ENCODE measurements around the gene AK5. TPM values are rescaled to one million over a fixed set of nuclear protein-coding genes. Genes with fewer than 3 reads are reported as not detected.

The AK5 gene
- total RNA-seq, 1 experiment from 2014 or later, result 3.0 TPM

- Histone ChIP-seq H3K4me3 (ENCODE audit: low read depth in 2 of 2, low read length in 2 of 2) (no peak overlapping the region), H3K4me1 (ENCODE audit: control insufficient read depth, insufficient read depth, low read length) (no peaks in the 10 kb centered on the region), H3K27ac (ENCODE audit: low read length) (no peak overlapping the region), H3K36me3 (ENCODE audit: control insufficient read depth, insufficient read depth, low read length) (peaks cover 34% of the 10 kb centered on the region), H3K9me3 (ENCODE audit: control insufficient read depth, insufficient read depth, low read depth, low read length) (no peaks in the 10 kb centered on the region), H3K27me3 (ENCODE audit: control insufficient read depth, insufficient read depth, low read length) (no peaks in the 10 kb centered on the region)
- CTCF ChIA-PET, result no interaction called here
- ATAC-seq (no peak), DNase-seq (ENCODE audit: low read depth, low spot score) (no peak)
- POLR2A ChIA-PET, result interaction anchor here (0.7 kb wide), 1 partner anchor 321 kb away, joined by 13 read pairs; no protein-coding TSS in a partner anchor
- no TSS peak for BruUV-seq (replicated peaks)
- intact Hi-C loops (cut with micrococcal nuclease; ENCODE audit: unreplicated experiment) (no loop called here), in situ Hi-C loops (cut with HindIII; ENCODE audit: low pct_unique_long_range_greater_than_20kb, low sequenced_read_pairs) (no loop called here)
- TF ChIP-seq, protein P1, sequence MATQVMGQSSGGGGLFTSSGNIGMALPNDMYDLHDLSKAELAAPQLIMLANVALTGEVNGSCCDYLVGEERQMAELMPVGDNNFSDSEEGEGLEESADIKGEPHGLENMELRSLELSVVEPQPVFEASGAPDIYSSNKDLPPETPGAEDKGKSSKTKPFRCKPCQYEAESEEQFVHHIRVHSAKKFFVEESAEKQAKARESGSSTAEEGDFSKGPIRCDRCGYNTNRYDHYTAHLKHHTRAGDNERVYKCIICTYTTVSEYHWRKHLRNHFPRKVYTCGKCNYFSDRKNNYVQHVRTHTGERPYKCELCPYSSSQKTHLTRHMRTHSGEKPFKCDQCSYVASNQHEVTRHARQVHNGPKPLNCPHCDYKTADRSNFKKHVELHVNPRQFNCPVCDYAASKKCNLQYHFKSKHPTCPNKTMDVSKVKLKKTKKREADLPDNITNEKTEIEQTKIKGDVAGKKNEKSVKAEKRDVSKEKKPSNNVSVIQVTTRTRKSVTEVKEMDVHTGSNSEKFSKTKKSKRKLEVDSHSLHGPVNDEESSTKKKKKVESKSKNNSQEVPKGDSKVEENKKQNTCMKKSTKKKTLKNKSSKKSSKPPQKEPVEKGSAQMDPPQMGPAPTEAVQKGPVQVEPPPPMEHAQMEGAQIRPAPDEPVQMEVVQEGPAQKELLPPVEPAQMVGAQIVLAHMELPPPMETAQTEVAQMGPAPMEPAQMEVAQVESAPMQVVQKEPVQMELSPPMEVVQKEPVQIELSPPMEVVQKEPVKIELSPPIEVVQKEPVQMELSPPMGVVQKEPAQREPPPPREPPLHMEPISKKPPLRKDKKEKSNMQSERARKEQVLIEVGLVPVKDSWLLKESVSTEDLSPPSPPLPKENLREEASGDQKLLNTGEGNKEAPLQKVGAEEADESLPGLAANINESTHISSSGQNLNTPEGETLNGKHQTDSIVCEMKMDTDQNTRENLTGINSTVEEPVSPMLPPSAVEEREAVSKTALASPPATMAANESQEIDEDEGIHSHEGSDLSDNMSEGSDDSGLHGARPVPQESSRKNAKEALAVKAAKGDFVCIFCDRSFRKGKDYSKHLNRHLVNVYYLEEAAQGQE (IDR thresholded peaks at IDR 0.05; ENCODE audit: insufficient read depth in 1 of 2, low read depth in 2 of 2, low read length in 1 of 2), result no peak
- no peak for TF ChIP-seq TCF7L2 (IDR thresholded peaks at IDR 0.05; ENCODE audit: low read depth, low read length)
- TF ChIP-seq CTCF (IDR thresholded peaks at IDR 0.05), result no peak
- no peak for TF ChIP-seq POLR2AphosphoS5 (IDR thresholded peaks at IDR 0.05; ENCODE audit: low read depth, low read length)
- no peak for TF ChIP-seq SIN3A (IDR thresholded peaks at IDR 0.05; ENCODE audit: borderline replicate concordance, insufficient read depth, low read depth, low read length)
Observed at GRCh38 chr1:77579547-77579946, 297.7 kb downstream of the AK5 start.

DNA sequence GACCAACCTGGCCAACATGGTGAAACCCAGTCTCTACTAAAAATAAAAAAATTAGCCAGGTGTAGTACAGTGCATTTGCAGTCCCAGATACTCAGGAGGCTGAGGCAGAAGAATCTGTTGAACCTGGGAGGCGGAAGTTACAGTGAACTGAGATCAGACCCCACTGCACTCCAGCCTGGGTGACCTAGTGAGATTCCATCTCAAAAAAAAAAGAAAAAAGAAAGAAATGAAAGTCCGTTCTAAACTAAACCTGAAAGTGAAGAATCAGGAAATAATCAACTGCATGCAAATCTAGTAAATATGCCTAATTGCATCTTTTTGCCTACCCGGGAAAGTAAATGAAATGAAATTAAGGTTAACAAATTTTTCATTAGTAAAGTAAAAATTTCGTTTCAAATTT, 301.1 kb downstream of the AK5 start:
- Histone ChIP-seq H3K9me3 (ENCODE audit: control insufficient read depth, insufficient read depth, low read depth, low read length) (no peaks in the 10 kb centered on the region), H3K27ac (ENCODE audit: low read length) (no peak overlapping the region), H3K27me3 (ENCODE audit: control insufficient read depth, insufficient read depth, low read length) (no peaks in the 10 kb centered on the region), H3K36me3 (ENCODE audit: control insufficient read depth, insufficient read depth, low read length) (peaks cover 21% of the 10 kb centered on the region), H3K4me3 (ENCODE audit: low read depth in 2 of 2, low read length in 2 of 2) (no peak overlapping the region), H3K4me1 (ENCODE audit: control insufficient read depth, insufficient read depth, low read length) (no peaks in the 10 kb centered on the region)
- DNase-seq (ENCODE audit: low read depth, low spot score) (no peak), ATAC-seq (no peak)
- in situ Hi-C loops (cut with HindIII; ENCODE audit: low pct_unique_long_range_greater_than_20kb, low sequenced_read_pairs), result no loop called here
- ChIA-PET POLR2A (no interaction called here), CTCF (no interaction called here)
- no TSS peak for BruUV-seq (replicated peaks)
- TF ChIP-seq TCF7L2 (IDR thresholded peaks at IDR 0.05; ENCODE audit: low read depth, low read length), result no peak
- TF ChIP-seq CTCF (IDR thresholded peaks at IDR 0.05), result no peak
- TF ChIP-seq, protein P1 (IDR thresholded peaks at IDR 0.05; ENCODE audit: insufficient read depth in 1 of 2, low read depth in 2 of 2, low read length in 1 of 2), result no peak
- TF ChIP-seq SIN3A (IDR thresholded peaks at IDR 0.05; ENCODE audit: borderline replicate concordance, insufficient read depth, low read depth, low read length), result no peak
- TF ChIP-seq POLR2AphosphoS5 (IDR thresholded peaks at IDR 0.05; ENCODE audit: low read depth, low read length), result no peak
- intact Hi-C loops (cut with micrococcal nuclease; ENCODE audit: unreplicated experiment), result no loop called here
